ENCODE data around the gene SAMD4A. TPM values are rescaled to one million over a fixed set of nuclear protein-coding genes. Genes with fewer than 3 reads are reported as not detected.

SAMD4A gene
- total RNA-seq, 2 experiments from 2014 or later: 0.06 to 1.0 TPM

DNA sequence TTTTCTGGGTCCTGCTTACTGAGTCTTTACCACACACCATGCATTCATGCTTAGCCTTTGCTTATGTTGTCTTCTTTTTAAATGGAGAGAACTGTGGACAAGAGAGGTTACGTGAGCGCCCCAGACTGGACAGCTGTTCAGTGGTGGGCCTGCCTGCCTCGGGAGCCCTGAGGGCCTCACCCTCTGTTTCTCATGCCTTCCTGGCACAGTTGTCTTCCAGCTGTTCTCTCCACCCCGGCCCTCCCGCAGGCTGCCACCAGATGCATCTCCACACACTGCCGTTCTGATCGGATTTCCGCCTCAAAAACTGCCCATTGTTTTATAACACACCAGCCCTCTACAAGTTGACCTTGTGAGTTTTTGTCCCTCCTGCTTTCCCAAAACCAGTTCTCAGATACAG, 100.8 kb downstream of the SAMD4A start:
- Histone ChIP-seq H2AFZ (ENCODE audit: low read length) (no peak overlapping the region), H3K4me2 (ENCODE audit: low read length) (no peak overlapping the region), H3K9me3 (ENCODE audit: low read length) (no peaks in the 10 kb centered on the region), H3K4me3 (ENCODE audit: low read depth, low read length, poor library complexity, severe bottlenecking) (no peak overlapping the region), H3K27ac (ENCODE audit: low read depth, low read length, poor library complexity, severe bottlenecking) (no peak overlapping the region), H3K9me2 (ENCODE audit: insufficient read depth, low read length) (no peaks in the 10 kb centered on the region), H3K36me3 (ENCODE audit: insufficient read depth, low read length) (no peaks in the 10 kb centered on the region), H4K20me1 (ENCODE audit: insufficient read depth, low read length) (no peaks in the 10 kb centered on the region), H3K4me1 (ENCODE audit: insufficient read depth, low read length, poor library complexity, severe bottlenecking) (no peaks in the 10 kb centered on the region), H3K79me2 (ENCODE audit: insufficient read depth, low read depth, low read length) (no peaks in the 10 kb centered on the region)
- intact Hi-C loops (cut with micrococcal nuclease; ENCODE audit: unreplicated experiment): no loop called here
- ChIA-PET CTCF (ENCODE audit: unreplicated experiment) (no interaction called here), POLR2A (interaction anchor here (1.0 to 1.4 kb wide), 2 partner anchors 12 to 25 kb away, joined by 3 to 7 read pairs; no protein-coding TSS in a partner anchor)
- no peak for DNase-seq (ENCODE audit: low spot score)
- BruUV-seq (replicated peaks): no TSS peak
- TF ChIP-seq, protein P1, sequence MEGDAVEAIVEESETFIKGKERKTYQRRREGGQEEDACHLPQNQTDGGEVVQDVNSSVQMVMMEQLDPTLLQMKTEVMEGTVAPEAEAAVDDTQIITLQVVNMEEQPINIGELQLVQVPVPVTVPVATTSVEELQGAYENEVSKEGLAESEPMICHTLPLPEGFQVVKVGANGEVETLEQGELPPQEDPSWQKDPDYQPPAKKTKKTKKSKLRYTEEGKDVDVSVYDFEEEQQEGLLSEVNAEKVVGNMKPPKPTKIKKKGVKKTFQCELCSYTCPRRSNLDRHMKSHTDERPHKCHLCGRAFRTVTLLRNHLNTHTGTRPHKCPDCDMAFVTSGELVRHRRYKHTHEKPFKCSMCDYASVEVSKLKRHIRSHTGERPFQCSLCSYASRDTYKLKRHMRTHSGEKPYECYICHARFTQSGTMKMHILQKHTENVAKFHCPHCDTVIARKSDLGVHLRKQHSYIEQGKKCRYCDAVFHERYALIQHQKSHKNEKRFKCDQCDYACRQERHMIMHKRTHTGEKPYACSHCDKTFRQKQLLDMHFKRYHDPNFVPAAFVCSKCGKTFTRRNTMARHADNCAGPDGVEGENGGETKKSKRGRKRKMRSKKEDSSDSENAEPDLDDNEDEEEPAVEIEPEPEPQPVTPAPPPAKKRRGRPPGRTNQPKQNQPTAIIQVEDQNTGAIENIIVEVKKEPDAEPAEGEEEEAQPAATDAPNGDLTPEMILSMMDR (conservative IDR thresholded peaks at IDR 0.05; ENCODE audit: low read length): no peak
- no peak for TF ChIP-seq EZH2phosphoT487 (IDR thresholded peaks at IDR 0.05; ENCODE audit: borderline replicate concordance, low read depth, low read length)

DNA sequence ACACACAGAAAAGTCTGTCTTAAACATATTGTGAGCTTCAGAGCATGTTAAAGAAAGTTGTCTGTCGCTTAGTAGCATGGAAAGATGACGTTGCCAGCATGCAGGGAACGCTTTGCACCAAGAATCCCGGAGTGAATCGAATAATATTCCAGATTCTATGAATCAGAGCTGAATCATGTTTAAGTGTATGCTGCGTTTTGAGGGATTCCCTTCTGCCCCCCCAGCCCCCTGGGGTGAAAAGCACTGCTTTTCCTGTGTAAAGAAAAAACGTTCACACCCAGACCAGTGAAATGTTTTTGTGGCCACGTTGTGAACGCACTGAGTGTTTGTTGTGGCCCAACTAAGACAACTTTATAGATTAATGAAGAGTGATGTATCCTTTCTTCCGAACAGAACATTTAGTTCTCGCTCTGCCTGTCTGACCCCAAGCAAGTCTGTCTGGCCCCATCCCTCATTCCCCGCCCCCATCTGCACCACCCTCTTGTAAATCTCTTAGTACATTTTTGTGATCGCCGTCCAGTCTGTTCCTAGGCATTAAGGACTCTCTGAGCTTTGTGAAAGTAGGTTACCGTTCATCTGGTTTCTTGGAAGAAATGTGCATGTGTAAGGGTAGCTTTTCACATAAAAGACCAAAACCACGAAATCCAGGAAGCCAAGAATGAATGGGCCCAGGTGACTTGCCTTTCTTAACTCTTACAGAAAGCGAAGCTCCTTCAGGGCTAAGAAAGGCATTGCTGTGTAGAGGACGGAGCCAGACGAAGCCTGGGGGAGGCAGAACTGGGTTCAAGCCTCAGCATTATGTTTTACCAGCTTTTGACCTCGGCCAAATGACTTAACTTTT, 103.0 kb downstream of the SAMD4A start:
- no peaks in the 10 kb centered on the region for H3K36me3 ChIP-seq (ENCODE audit: insufficient read depth, low read length)
- POLR2A ChIA-PET: interaction anchor here (0.6 kb wide), 1 partner anchor 146 kb away, joined by 3 read pairs; no protein-coding TSS in a partner anchor
- CTCF ChIA-PET (ENCODE audit: unreplicated experiment): no interaction called here
- intact Hi-C loops (cut with micrococcal nuclease; ENCODE audit: unreplicated experiment): no loop called here
- BruUV-seq (replicated peaks): no TSS peak
- H3K4me3 ChIP-seq (ENCODE audit: low read depth, low read length, poor library complexity, severe bottlenecking): no peak overlapping the region
- H3K27ac ChIP-seq (ENCODE audit: low read depth, low read length, poor library complexity, severe bottlenecking): no peak overlapping the region
- H3K9me3 ChIP-seq (ENCODE audit: low read length): no peaks in the 10 kb centered on the region
- DNase-seq (ENCODE audit: low spot score): no peak
- TF ChIP-seq, protein P1 (conservative IDR thresholded peaks at IDR 0.05; ENCODE audit: low read length): no peak
- TF ChIP-seq EZH2phosphoT487 (IDR thresholded peaks at IDR 0.05; ENCODE audit: borderline replicate concordance, low read depth, low read length): no peak
- no peaks in the 10 kb centered on the region for H3K4me1 ChIP-seq (ENCODE audit: insufficient read depth, low read length, poor library complexity, severe bottlenecking)
- no peak overlapping the region for H3K4me2 ChIP-seq (ENCODE audit: low read length)
- no peaks in the 10 kb centered on the region for H3K9me2 ChIP-seq (ENCODE audit: insufficient read depth, low read length)
- H4K20me1 ChIP-seq (ENCODE audit: insufficient read depth, low read length): no peaks in the 10 kb centered on the region
- H2AFZ ChIP-seq (ENCODE audit: low read length): no peak overlapping the region
- no peaks in the 10 kb centered on the region for H3K79me2 ChIP-seq (ENCODE audit: insufficient read depth, low read depth, low read length)

DNA sequence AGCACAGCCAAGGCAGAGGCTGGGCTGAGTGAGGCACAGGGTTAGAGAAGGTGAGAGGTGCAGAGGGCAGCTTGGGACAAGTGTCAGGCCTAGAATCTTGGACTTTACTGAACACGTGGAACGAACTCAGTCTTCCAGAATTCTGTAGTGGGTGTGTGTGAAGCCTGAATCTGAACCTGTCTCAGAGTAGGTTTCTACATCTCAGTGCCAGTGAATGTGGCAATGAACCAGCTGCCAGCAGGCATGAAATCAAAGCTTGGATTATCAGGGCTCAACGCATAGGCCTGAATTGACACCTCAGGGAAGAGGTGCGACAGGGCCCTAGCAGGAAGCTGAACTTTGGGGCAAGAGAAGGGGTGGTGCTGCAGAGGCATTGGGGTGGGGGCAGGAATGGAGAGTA, 104.6 kb downstream of the SAMD4A start:
- no peak overlapping the region for H2AFZ ChIP-seq (ENCODE audit: low read length)
- H3K9me2 ChIP-seq (ENCODE audit: insufficient read depth, low read length): no peaks in the 10 kb centered on the region
- H3K9me3 ChIP-seq (ENCODE audit: low read length): no peaks in the 10 kb centered on the region
- no peaks in the 10 kb centered on the region for H3K4me1 ChIP-seq (ENCODE audit: insufficient read depth, low read length, poor library complexity, severe bottlenecking)
- H3K36me3 ChIP-seq (ENCODE audit: insufficient read depth, low read length): no peaks in the 10 kb centered on the region
- ChIA-PET CTCF (ENCODE audit: unreplicated experiment) (no interaction called here), POLR2A (no interaction called here)
- intact Hi-C loops (cut with micrococcal nuclease; ENCODE audit: unreplicated experiment): no loop called here
- no peak overlapping the region for H3K4me3 ChIP-seq (ENCODE audit: low read depth, low read length, poor library complexity, severe bottlenecking)
- H3K4me2 ChIP-seq (ENCODE audit: low read length): no peak overlapping the region
- no peaks in the 10 kb centered on the region for H3K79me2 ChIP-seq (ENCODE audit: insufficient read depth, low read depth, low read length)
- BruUV-seq (replicated peaks): no TSS peak
- TF ChIP-seq, protein P1 (conservative IDR thresholded peaks at IDR 0.05; ENCODE audit: low read length): no peak
- TF ChIP-seq EZH2phosphoT487 (IDR thresholded peaks at IDR 0.05; ENCODE audit: borderline replicate concordance, low read depth, low read length): no peak
- no peak for DNase-seq (ENCODE audit: low spot score)
- no peaks in the 10 kb centered on the region for H4K20me1 ChIP-seq (ENCODE audit: insufficient read depth, low read length)
- no peak overlapping the region for H3K27ac ChIP-seq (ENCODE audit: low read depth, low read length, poor library complexity, severe bottlenecking)
